C4-2B (cell line): ENCODE data around the gene JARID2.

Experiments
- ZFX ChIP-seq: fragments of 450-650 bp; IDR thresholded peaks from 2 replicates; pipeline ENCODE4 v1.6.1; 2017
- TF ChIP-seq, protein P1 (sequence below): fragments of 450-650 bp; conservative IDR thresholded peaks from 2 replicates; pipeline ENCODE4 v1.5.1; 2017; ENCODE audit warnings: mild to moderate bottlenecking

DNA sequence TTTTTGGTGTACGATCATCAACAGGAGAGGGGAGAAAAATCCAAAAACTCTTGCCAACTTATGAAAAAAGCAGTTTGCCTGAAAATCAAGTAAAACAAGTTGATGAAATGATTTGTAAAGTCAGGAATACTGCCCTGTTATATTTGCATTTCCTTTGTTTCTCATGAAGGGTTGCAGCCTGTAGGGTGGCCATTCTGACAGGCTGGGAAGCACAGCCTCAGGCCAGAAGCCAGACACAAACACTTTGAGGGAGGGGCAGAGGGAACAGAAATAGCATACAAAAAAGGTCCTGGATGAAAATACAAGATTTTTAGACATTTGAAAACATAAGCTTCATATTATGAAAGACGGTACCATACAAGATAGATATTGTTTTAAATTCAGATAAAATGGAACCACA is 307.2 kb downstream of the JARID2 start:
- TF ChIP-seq, protein P1, sequence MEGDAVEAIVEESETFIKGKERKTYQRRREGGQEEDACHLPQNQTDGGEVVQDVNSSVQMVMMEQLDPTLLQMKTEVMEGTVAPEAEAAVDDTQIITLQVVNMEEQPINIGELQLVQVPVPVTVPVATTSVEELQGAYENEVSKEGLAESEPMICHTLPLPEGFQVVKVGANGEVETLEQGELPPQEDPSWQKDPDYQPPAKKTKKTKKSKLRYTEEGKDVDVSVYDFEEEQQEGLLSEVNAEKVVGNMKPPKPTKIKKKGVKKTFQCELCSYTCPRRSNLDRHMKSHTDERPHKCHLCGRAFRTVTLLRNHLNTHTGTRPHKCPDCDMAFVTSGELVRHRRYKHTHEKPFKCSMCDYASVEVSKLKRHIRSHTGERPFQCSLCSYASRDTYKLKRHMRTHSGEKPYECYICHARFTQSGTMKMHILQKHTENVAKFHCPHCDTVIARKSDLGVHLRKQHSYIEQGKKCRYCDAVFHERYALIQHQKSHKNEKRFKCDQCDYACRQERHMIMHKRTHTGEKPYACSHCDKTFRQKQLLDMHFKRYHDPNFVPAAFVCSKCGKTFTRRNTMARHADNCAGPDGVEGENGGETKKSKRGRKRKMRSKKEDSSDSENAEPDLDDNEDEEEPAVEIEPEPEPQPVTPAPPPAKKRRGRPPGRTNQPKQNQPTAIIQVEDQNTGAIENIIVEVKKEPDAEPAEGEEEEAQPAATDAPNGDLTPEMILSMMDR, result no peak
- no peak for TF ChIP-seq ZFX
